ENCODE results near the gene TATDN2.
A peak's percentile ranks its signal among the peaks of the same experiment; 100 is the strongest.

The TATDN2 gene

DNA sequence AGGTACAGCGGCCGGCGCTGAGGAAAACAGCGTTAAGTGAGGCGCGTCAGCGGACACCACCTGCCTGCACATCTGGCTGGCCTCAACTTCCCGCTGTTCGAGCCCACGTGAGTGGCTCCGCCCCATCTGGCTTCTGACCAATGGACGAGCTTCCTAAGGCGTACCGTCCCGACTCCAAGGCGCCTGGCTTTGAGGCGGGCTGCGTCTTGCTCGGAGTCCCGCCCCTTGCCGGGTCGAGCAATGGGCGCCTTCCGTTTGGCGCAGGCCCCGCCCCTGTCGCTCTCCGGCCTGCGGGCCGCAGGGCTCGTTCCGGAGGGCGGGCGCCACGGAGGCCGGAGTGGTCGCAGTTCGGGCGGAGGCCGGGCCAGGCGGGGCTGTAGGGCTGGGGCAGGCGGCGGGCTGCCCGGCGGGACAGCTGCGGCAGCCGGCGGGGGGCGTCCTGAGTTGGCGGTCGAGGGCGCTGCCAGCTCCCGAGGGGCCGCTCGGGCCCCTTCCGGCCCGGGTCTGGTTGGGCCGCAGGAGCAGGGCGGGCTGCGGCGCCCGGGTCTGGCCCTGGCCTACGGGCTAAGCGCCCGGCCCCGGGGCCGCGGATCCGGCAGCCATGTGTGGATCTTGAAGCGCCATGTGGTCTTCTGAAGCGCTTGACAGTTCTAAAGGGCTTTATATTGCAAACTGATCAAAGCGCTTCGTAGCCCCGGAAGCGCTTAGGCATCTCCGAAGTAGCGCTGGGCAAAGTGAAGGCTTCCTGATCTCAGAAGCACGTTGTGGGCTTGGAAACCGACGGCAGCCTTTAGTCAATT is at the start of gene TATDN2:
TSS of gene TATDN2 (plus strand) at position 276 of the 800 bp plus-strand sequence. CDS start 742 bp downstream, outside the sequence.
- DNase-seq: peak; percentile 91 to 93

DNA sequence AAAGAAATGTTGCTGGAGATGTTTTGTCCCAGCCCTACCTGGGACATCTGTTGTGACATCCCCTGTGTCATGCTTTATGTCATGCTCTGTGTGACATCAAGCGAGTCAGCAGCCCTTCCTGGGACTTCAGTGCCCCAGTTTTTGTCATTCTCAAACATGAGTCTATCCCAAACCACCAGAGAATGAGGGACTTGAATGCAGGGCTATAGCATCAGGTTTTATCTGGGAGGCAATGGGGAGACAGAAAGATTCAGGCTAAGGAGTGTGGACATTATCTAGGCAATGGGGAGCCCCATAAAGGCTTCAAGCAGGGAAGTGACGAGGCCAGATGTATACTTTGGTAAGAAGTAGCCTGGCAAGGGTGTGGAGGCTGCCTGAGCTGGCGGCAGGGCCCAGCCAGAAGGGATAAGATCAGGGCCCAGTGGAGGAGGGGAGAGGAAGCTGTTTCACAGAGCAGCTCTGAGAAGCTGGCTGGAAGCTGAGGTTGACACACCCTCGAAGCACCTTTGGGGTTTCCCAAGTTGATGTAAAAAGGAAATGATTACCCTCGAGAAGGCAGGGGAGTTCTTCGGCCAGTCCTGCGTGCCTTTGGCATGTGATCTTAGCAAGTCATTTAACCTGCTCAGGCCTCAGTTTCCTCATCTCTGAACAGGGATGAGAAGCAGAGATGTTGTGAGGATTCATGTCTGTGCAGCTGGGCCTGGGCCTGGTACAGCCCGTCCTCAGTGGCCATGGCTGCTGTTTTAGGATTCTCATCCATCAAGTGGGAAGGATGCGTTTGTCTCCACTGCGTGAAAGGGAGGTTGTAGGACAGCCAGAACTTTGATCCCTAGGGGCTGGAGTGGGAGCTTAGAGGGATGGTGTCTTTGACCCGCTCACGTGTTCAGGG is 49.3 kb upstream of the TATDN2 start:
- peak; percentile 75 to 77 for DNase-seq

DNA sequence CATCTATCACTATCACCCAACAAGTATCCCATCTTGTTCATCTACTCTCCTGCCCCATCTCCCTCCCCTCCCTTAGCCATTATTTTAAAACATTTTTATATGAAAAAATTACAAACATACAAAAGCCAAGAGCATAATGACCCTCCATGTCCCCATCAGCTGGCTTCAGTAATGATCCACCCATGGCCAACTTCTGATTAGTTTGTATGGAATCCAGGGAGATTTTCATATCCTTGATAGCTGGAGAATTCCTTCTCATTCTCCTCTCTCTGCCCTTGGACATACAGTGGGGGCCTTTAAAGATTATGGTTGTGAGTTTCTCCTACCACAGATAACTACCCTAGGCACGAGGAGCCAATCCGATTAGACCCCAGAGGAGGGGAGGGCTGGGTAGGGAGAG is 43.3 kb upstream of the TATDN2 start:
- DNase-seq: no peak

GRCh38 chr3:10205451-10206165 is 42.7 kb upstream of the TATDN2 start:
- DNase-seq: no peak

- no peak for DNase-seq
Observed at GRCh38 chr3:10206166-10206511, 42.1 kb upstream of the TATDN2 start.

DNA sequence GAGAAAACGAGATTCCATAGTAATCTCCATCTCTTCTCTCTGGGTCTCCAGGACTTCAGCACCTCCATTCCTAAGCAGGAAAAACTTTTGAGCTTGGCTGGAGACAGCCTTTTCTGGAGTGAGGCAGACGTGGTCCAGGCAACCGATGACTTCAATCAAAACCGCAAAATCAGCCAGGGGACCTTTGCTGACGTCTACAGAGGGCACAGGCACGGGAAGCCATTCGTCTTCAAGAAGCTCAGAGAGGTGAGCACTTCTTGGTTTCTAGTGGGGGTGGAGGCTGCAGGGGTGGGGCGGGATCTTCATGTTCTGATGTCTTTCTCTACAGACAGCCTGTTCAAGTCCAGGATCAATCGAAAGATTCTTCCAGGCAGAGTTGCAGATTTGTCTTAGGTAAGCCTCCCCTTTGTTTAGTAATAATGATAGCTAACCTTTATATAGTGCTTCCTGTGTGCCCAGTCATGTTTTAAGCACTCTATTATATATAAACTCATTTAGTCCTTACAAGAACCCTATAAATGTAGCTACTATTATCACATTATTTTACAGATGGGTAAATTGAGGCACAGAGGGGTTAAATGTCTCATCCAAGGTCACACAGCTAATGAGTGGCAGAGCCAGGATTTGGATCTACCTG is 35.0 kb upstream of the TATDN2 start:
- DNase-seq: no peak

GRCh38 chr3:10215578-10216368 is 32.5 kb upstream of the TATDN2 start:
- no peak for DNase-seq

DNA sequence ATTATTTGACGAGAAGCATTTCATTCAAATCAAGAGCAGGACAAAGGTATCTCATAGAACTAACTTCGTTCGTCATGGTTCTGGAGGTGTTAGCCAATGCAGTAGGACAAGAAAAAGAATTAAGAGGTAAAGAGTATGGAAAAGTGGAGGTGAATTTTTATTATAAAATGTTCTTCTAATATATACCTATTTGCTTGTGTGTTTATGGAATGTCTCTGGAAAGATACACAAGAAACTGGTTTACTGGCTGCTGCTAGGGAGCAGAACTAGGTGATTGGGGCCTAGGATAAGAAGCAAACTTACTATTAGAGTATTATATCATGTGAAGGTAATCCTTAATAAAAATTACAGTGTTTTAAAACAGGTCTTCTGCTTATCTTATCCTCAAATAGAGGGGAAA is 30.9 kb upstream of the TATDN2 start:
- DNase-seq: no peak

DNA sequence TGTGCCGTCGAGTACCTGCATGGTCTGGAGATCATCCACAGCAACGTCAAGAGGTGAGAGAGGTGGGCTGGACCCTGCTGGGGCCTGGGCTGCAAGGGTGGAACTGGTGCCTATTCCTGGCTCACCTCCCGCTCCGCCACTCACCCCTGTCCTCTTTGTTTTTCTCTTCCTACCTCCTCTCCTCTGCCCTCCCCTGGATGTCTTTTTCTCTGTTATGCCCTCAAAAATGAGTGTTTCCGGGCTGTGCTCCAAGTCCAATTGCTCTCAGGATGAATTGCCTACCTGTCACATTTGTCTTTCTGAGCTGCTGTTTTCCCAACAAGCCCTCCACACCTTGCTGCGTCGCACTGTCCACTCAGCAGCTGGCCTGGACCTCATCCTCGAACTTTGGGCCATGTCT is 28.5 kb upstream of the TATDN2 start:
- DNase-seq: no peak

DNA sequence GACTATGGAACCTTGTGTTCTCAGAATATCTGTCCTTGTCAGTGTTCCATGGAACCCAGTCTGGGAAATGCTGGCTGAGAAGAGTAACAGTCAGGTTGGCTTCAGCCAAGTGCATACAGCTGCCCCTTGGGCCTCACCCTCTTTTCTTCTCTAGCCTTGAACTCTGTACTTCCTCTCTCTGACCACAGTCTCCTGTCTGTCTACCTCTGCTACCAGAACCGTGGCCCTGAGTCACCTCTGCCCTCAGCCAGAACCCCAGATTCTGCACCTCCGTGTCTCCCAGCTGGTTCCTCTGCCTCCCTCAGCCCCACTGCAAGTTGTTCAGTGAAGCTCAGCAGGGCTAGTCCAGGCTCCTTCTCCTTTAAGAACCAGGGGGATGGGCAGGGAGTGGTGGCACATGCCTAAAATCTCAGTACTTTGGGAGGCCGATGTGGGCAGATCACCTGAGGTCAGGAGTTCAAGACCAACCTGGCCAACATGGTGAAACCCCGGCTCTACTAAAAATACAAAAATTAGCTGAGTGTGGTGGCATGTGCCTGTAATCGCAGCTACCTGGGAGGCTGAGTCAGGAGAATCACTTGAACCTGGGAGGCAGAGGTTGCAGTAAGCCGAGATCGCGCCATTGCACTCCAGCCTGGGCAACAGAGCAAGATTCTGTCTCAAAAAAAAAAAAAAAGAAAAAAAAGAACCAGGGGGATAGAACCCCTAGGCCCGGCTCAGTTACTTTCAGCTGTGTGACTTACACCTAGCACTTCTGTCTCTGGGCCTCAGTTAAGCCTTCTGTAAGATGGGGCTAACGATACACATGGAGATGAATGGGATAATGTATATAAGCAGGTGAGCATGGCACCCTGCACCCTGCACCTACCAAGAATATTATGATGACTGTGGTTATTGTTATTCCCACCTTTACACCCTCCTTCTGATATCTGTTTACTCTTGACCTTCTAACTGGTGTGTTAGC is 24.3 kb upstream of the TATDN2 start:
- peak; percentile 30 to 35 for DNase-seq

DNA sequence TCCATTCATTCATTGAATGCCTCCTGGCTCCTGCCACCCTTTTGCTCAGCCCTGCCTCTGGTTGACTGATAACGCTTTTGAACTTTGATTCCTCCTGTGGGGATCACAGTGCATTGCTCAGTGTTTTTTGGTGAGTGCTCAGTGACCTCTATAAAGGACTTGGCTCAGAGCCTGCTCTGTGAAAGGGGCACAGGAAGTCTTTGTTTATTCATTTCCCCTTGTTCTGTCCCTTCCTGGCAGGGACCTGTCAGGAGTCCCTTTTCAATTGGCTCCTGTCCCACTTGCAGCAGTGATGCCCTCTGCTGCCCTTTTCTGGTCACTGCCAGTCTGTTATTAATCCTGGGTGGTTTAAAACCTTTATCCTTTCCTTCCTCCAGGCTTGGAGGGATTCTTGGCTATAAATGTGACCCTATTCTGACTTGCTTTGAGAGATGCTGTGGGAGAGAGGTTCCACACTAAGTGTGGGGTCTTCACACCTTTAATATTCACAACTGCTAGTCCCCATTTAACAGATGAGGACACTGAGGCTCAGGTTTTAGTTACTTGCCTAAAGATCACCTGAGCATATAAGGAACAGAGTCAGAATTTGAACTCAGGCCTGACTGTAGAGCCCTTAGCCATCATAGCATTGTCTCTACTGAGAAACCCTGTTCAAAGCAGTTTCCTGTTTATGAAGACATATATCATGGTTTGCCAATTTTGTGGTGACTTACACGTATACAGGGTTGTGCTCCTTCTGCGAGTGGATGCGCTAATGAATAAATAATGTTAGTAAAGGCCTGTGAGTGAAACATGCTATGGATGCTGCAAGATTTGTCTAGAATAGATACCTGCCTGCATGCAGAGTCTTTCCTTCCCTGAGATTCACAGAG is 23.2 kb upstream of the TATDN2 start:
- DNase-seq: peak; percentile 63 to 68

DNA sequence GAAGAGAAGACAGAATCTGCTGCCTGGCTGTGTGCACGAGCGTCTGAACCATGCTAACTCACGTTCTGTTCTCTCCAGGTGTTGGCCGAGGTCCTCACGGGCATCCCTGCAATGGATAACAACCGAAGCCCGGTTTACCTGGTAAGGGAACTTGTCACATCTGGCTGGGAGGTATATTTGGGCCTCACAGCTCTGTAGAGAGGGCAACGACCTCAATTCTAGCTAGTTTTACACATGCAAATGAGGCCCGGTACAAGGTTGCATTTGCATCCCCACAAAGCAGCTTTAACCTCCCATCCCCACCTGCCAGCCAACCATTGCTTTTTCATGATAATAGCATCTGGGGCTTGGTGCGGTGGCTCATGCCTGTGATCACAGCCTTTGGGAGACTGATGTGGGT is 22.0 kb upstream of the TATDN2 start:
- DNase-seq: no peak

- DNase-seq: peak; percentile 24 to 28
Observed at GRCh38 chr3:10228248-10228950, 19.9 kb upstream of the TATDN2 start.

GRCh38 chr3:10229576-10229975 is 18.7 kb upstream of the TATDN2 start:
- DNase-seq: no peak

DNA sequence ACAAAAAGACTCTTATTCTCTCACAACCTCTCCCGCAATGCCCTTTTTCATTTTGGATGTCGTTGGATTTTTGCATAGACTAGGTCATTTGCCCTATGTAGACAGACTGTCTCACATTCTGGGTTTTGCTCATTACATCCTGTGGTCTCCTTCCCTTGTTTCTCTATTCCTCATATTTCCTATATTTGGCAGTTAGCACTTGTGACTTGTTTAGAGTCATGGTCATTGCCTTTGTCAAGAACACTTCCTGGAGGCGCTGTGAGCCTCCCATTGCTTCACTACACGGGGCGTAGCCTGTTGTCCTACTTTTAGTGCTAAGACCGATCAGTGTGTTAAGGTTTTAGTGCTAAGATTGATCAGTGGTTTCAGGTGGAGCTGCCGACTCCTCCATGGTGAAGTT is 16.1 kb upstream of the TATDN2 start:
- no peak for DNase-seq

DNA sequence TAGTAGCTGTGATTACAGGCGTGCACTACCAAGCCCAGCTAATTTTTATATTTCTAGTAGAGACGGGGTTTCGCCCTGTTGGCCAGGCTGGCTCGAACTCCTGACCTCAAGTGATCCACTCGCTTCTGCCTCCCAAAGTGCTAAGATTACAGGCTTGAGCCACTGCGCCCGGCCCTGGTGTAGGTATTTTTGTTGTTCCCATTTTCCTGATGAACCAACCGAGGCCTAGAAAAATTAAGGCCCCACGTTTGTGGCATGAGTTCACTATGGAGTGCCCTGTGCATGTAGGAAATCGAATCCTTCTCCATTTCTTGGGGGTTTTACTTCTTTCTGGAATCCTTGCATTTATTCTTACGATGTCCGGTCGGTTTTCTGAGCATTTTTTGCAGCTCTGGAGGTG is 14.3 kb upstream of the TATDN2 start:
- DNase-seq: no peak

DNA sequence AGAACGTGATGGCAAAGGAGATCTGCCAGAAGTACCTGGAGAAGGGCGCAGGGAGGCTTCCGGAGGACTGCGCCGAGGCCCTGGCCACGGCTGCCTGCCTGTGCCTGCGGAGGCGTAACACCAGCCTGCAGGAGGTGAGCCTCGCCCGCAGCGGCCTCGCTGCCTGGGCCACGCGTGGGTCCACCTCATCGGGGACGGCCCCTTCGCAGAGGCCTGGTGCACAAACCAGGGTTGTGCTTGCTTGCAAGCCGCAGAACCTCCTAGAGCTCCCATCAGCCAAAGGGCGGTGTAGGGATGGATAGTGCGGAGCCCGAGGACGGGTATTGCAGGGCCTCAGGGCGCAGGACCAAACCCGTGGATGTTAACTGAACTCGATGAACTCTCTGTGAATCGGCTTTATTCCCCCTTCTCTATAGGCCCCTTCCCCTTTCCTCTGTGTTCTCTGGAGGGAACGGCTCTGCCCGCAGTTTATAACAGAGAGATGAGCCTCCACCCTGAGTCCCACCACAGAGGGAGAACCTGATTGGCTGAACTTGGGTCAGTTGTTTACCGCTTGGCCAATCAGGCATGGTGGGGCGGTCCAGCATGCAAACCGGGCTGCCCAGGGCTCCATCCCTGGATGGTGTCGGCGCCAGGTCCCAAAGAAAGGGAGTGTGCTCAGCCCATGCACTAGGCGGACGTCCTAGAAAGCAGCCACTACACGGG is 13.6 kb upstream of the TATDN2 start:
- no peak for DNase-seq

- no peak for DNase-seq
Observed at GRCh38 chr3:10235551-10235950, 12.7 kb upstream of the TATDN2 start.

All from activated CD4-positive, alpha-beta T cell treated with anti-CD3 and anti-CD28 coated beads for 4 hours (primary cell).